Measurements from ENCODE around the gene GPS2.
"Not testable (repeated sequence)": the region's sequence is repeated elsewhere in the genome, so short reads cannot be mapped to it uniquely, and the experiment has no call there.

GPS2 gene

GRCh38 chr17:7334938-7335538, 19.9 kb upstream of the GPS2 start:
- TF ChIP-seq EZH2 (optimal IDR thresholded peaks at IDR 0.05; ENCODE audit: low read depth, low read length) (no peak), CTCF (IDR thresholded peaks at IDR 0.05; ENCODE audit: low read length) (no peak), EZH2phosphoT487 (IDR thresholded peaks at IDR 0.05; ENCODE audit: low read length) (no peak)
- H3K27ac ChIP-seq (ENCODE audit: low read length) = no peak overlapping the region
- peaks cover 12% of the 10 kb centered on the region for H3F3A ChIP-seq (ENCODE audit: insufficient read depth, low read length)
- H3K9me3 ChIP-seq (replicated peaks; ENCODE audit: insufficient read depth, low read length) = no peaks in the 10 kb centered on the region
- H3K79me2 ChIP-seq (ENCODE audit: low read length) = peaks cover 24% of the 10 kb centered on the region
- DNase-seq = no peak
- H3K36me3 ChIP-seq (replicated peaks; ENCODE audit: insufficient read depth, low read length) = no peaks in the 10 kb centered on the region
- H3K4me2 ChIP-seq (ENCODE audit: low read depth, low read length) = no peak overlapping the region
- H3K9ac ChIP-seq (ENCODE audit: low read length) = no peak overlapping the region
- no peak overlapping the region for H3K4me3 ChIP-seq (ENCODE audit: low read length)
- H2AFZ ChIP-seq (ENCODE audit: low read length) = no peak overlapping the region
- H3K27me3 ChIP-seq (replicated peaks; ENCODE audit: insufficient read depth, low read length) = no peaks in the 10 kb centered on the region
- H3K9me2 ChIP-seq (replicated peaks; ENCODE audit: insufficient read depth, low read length) = no peaks in the 10 kb centered on the region
- no peaks in the 10 kb centered on the region for H4K20me1 ChIP-seq (ENCODE audit: insufficient read depth, low read length)
- H3K4me1 ChIP-seq (ENCODE audit: low read length) = peaks cover 16% of the 10 kb centered on the region

- Histone ChIP-seq H3K79me2 (ENCODE audit: low read length) (peaks cover 27% of the 10 kb centered on the region), H3K27ac (ENCODE audit: low read length) (peak overlapping the region; percentile 19; the same call in 1 of the 2 replicates), H2AFZ (ENCODE audit: low read length) (peak overlapping the region; percentile 14; the same call in 1 of the 2 replicates), H3K4me1 (ENCODE audit: low read length) (peaks cover 22% of the 10 kb centered on the region), H3K4me2 (ENCODE audit: low read depth, low read length) (peak overlapping the region; percentile 38; the same call in 1 of the 2 replicates)
- H3F3A ChIP-seq (ENCODE audit: insufficient read depth, low read length); H4K20me1 ChIP-seq (ENCODE audit: insufficient read depth, low read length); H3K36me3 ChIP-seq (replicated peaks; ENCODE audit: insufficient read depth, low read length); H3K9me3 ChIP-seq (replicated peaks; ENCODE audit: insufficient read depth, low read length); H3K9me2 ChIP-seq (replicated peaks; ENCODE audit: insufficient read depth, low read length); H3K27me3 ChIP-seq (replicated peaks; ENCODE audit: insufficient read depth, low read length); H3K9ac ChIP-seq (ENCODE audit: low read length); H3K4me3 ChIP-seq (ENCODE audit: low read length): not testable (repeated sequence)
- peak; percentile 59 for DNase-seq
Observed at GRCh38 chr17:7332600-7333069, 17.5 kb upstream of the GPS2 start.

- no peaks in the 10 kb centered on the region for H3K9me3 ChIP-seq (replicated peaks; ENCODE audit: insufficient read depth, low read length)
- no peak overlapping the region for H3K4me3 ChIP-seq (ENCODE audit: low read length)
- H3K27me3 ChIP-seq (replicated peaks; ENCODE audit: insufficient read depth, low read length) = no peaks in the 10 kb centered on the region
- no peak for TF ChIP-seq CTCF (IDR thresholded peaks at IDR 0.05; ENCODE audit: low read length)
- TF ChIP-seq EZH2 (optimal IDR thresholded peaks at IDR 0.05; ENCODE audit: low read depth, low read length) = no peak
- TF ChIP-seq EZH2phosphoT487 (IDR thresholded peaks at IDR 0.05; ENCODE audit: low read length) = no peak
- no peaks in the 10 kb centered on the region for H4K20me1 ChIP-seq (ENCODE audit: insufficient read depth, low read length)
- H3F3A ChIP-seq (ENCODE audit: insufficient read depth, low read length) = peaks cover 9% of the 10 kb centered on the region
- no peaks in the 10 kb centered on the region for H3K9me2 ChIP-seq (replicated peaks; ENCODE audit: insufficient read depth, low read length)
- H3K4me2 ChIP-seq (ENCODE audit: low read depth, low read length) = peak overlapping the region; percentile 38; the same call in 1 of the 2 replicates
- DNase-seq = no peak
- H3K4me1 ChIP-seq (ENCODE audit: low read length) = peaks cover 22% of the 10 kb centered on the region
- no peaks in the 10 kb centered on the region for H3K36me3 ChIP-seq (replicated peaks; ENCODE audit: insufficient read depth, low read length)
- H3K9ac ChIP-seq (ENCODE audit: low read length) = no peak overlapping the region
- H2AFZ ChIP-seq (ENCODE audit: low read length) = peak overlapping the region; percentile 14; the same call in 1 of the 2 replicates
- peaks cover 27% of the 10 kb centered on the region for H3K79me2 ChIP-seq (ENCODE audit: low read length)
- H3K27ac ChIP-seq (ENCODE audit: low read length) = peak overlapping the region; percentile 19; the same call in 1 of the 2 replicates
Observed at GRCh38 chr17:7332111-7332510, 17.0 kb upstream of the GPS2 start.

- H3K4me3 ChIP-seq (ENCODE audit: low read length) = peak overlapping the region; percentile 98
- no peaks in the 10 kb centered on the region for H3K36me3 ChIP-seq (replicated peaks; ENCODE audit: insufficient read depth, low read length)
- H3K27me3 ChIP-seq (replicated peaks; ENCODE audit: insufficient read depth, low read length) = no peaks in the 10 kb centered on the region
- H3K79me2 ChIP-seq (ENCODE audit: low read length) = peaks cover 18% of the 10 kb centered on the region
- H2AFZ ChIP-seq (ENCODE audit: low read length) = peak overlapping the region; percentile 93
- H3K4me1 ChIP-seq (ENCODE audit: low read length) = peaks cover 19% of the 10 kb centered on the region
- H3K9me2 ChIP-seq (replicated peaks; ENCODE audit: insufficient read depth, low read length) = no peaks in the 10 kb centered on the region
- DNase-seq = no peak
- peaks cover 9% of the 10 kb centered on the region for H3F3A ChIP-seq (ENCODE audit: insufficient read depth, low read length)
- no peak for TF ChIP-seq EZH2 (optimal IDR thresholded peaks at IDR 0.05; ENCODE audit: low read depth, low read length)
- TF ChIP-seq CTCF (IDR thresholded peaks at IDR 0.05; ENCODE audit: low read length) = no peak
- TF ChIP-seq EZH2phosphoT487 (IDR thresholded peaks at IDR 0.05; ENCODE audit: low read length) = no peak
- no peaks in the 10 kb centered on the region for H3K9me3 ChIP-seq (replicated peaks; ENCODE audit: insufficient read depth, low read length)
- no peaks in the 10 kb centered on the region for H4K20me1 ChIP-seq (ENCODE audit: insufficient read depth, low read length)
- no peak overlapping the region for H3K27ac ChIP-seq (ENCODE audit: low read length)
- peak overlapping the region; percentile 35; the same call in 1 of the 2 replicates for H3K9ac ChIP-seq (ENCODE audit: low read length)
- H3K4me2 ChIP-seq (ENCODE audit: low read depth, low read length) = peak overlapping the region; percentile 82
Observed at GRCh38 chr17:7330638-7331015, 15.5 kb upstream of the GPS2 start.
